ENCODE measurements around the gene FBXO41. TPM values are rescaled to one million over a fixed set of nuclear protein-coding genes. Genes with fewer than 3 reads are reported as not detected.
A peak's percentile ranks its signal among the peaks of the same experiment; 100 is the strongest.

FBXO41 gene
- total RNA-seq, 4 donors from 2014 or later = 0.13 to 0.82 (median 0.23) TPM; not detected in 1

DNA sequence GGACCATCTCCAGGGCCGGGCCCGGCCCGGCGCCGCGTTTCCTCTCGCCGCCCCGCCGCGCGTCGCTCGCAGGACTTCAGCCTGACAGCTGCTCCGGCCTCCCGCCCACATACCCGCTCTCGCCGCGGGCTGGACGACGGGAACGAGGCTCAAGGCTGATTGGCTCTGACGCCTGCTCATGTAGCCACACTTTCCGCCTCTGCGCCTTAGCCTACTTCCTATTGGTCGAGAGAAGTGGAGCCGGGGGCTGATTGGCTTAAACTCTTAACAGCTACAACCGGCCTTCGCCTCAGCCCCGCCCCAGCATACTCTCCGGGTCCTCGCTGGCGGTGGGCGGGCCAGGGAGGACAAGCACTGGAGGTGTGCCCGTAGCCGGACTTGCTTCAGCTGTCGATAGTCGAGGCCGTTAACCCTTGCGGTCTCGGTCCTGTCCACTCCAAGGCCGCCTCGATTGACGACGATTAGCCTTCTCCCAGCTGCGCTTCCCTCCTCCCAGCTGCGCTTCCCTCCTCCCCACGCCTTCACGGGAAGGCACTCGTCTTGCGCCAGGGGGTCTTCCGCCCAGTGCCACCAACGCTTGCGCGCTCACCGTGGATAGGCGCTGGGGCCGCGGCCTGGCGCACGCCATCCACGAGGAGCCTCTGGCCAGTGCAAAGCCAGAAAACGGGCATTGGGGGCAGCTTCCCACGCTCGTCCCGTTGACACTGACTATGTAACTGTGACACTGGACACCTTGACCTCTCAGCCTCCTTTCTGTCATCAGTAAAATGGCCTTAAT, 50.9 kb downstream of the FBXO41 start, which contains the start of gene PRADC1:
Gene PRADC1 (minus strand): TSS at position 86 of the 778 bp plus-strand sequence. CDS start 79 bp downstream, at position 7.
- intact Hi-C loops (cut with DNase I; ENCODE audit: low total_unique reads) = loop anchor here (5.0 to 10.0 kb wide), 3 partner anchors 121 to 1221 kb away; partner anchors contain the start of genes INO80B, RAB11FIP5, SFXN5 and WBP1
- no peaks in the 10 kb centered on the region for H3K9me3 ChIP-seq
- ATAC-seq (peak; percentile 90 to 93), DNase-seq (peak; percentile 100)
- in situ Hi-C loops (cut with MboI; ENCODE audit: low sequenced_read_pairs in 4 of 4) = loop anchor here in 3 of 4 donors (25.0 kb wide), 3 partner anchors 154 to 1304 kb away; partner anchors contain the start of genes TPRKB (in 3 of the 3), ALMS1 (in 1 of the 3), AUP1 (in 1 of the 3) and DQX1 (in 1 of the 3)
- no peaks in the 10 kb centered on the region for H3K27me3 ChIP-seq
- H3K27ac ChIP-seq = peak within 1 kb of the TSS; percentile 90 to 100 (median 95)
- H3K4me1 ChIP-seq = peaks cover 17 to 35% of the 10 kb centered on the region in 2 donors
- peak within 1 kb of the TSS; percentile 67 to 100 (median 95) for H3K4me3 ChIP-seq
- peaks cover 0 to 19% of the 10 kb centered on the region in 2 donors for H3K36me3 ChIP-seq
- peak; percentile 85 to 87 for TF ChIP-seq POLR2A (IDR thresholded peaks at IDR 0.05)
- TF ChIP-seq CTCF (IDR thresholded peaks at IDR 0.05 in 4 of 5, conservative IDR thresholded peaks at IDR 0.05 in 1 of 5) = no peak

GRCh38 chr2:73232403-73233153, 51.7 kb downstream of the FBXO41 start:
- H3K4me1 ChIP-seq = peaks cover 12 to 28% of the 10 kb centered on the region in 2 donors
- H3K4me3 ChIP-seq = peak overlapping the region; percentile 67 to 100 (median 95)
- H3K9me3 ChIP-seq = no peaks in the 10 kb centered on the region
- ATAC-seq (peak; percentile 8 to 19), DNase-seq (peak in 1 of 2 donors; percentile 44)
- H3K27me3 ChIP-seq = no peaks in the 10 kb centered on the region
- in situ Hi-C loops (cut with MboI; ENCODE audit: low sequenced_read_pairs in 4 of 4) = loop anchor here in 3 of 4 donors (25.0 kb wide), 3 partner anchors 155 to 1305 kb away; partner anchors contain the start of genes TPRKB (in 3 of the 3), ALMS1 (in 1 of the 3), AUP1 (in 1 of the 3) and DQX1 (in 1 of the 3)
- intact Hi-C loops (cut with DNase I; ENCODE audit: low total_unique reads) = loop anchor here (5.0 to 10.0 kb wide), 3 partner anchors 120 to 1222 kb away; partner anchors contain the start of genes INO80B, RAB11FIP5, SFXN5 and WBP1
- peaks cover 0 to 27% of the 10 kb centered on the region in 2 donors for H3K36me3 ChIP-seq
- TF ChIP-seq CTCF (IDR thresholded peaks at IDR 0.05 in 4 of 5, conservative IDR thresholded peaks at IDR 0.05 in 1 of 5) = no peak
- TF ChIP-seq POLR2A (IDR thresholded peaks at IDR 0.05) = no peak
- peak overlapping the region; percentile 82 to 100 (median 93) for H3K27ac ChIP-seq

DNA sequence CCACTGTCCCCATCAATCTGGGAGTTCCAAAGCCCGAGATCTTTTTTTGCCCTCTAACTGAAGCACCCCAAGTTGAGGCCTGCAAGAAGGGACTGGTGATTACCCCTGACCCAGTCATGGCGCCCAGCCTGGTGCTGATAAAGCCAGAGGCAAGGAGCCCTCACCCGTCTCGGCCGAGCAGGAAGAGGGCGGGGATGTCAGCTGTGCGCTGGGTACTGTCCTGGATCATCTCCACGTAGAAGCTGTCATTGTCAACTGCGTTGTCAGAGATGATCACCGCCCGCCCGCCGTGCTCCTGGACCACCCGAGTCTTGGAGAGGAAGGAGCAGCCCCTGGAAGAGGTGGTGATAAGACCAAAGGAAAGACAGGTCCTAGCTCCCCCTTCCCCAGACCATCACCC, 55.6 kb downstream of the FBXO41 start:
- H3K27me3 ChIP-seq = no peaks in the 10 kb centered on the region
- no peak overlapping the region for H3K4me3 ChIP-seq
- H3K36me3 ChIP-seq = peaks cover 0 to 63% of the 10 kb centered on the region in 2 donors
- intact Hi-C loops (cut with DNase I; ENCODE audit: low total_unique reads) = no loop called here
- DNase-seq (no peak), ATAC-seq (no peak)
- TF ChIP-seq CTCF (IDR thresholded peaks at IDR 0.05 in 4 of 5, conservative IDR thresholded peaks at IDR 0.05 in 1 of 5) (no peak), POLR2A (IDR thresholded peaks at IDR 0.05) (no peak)
- peaks cover 0 to 5% of the 10 kb centered on the region in 2 donors for H3K4me1 ChIP-seq
- no peaks in the 10 kb centered on the region for H3K9me3 ChIP-seq
- in situ Hi-C loops (cut with MboI; ENCODE audit: low sequenced_read_pairs in 4 of 4) = loop anchor here in 3 of 4 donors (25.0 kb wide), 3 partner anchors 159 to 1309 kb away; partner anchors contain the start of genes TPRKB (in 3 of the 3), ALMS1 (in 1 of the 3), AUP1 (in 1 of the 3) and DQX1 (in 1 of the 3)
- H3K27ac ChIP-seq = no peak overlapping the region

- no peak for DNase-seq
- no peaks in the 10 kb centered on the region for H3K9me3 ChIP-seq
- TF ChIP-seq CTCF (IDR thresholded peaks at IDR 0.05 in 4 of 5, conservative IDR thresholded peaks at IDR 0.05 in 1 of 5) (no peak), POLR2A (IDR thresholded peaks at IDR 0.05) (no peak)
- H3K27me3 ChIP-seq = no peaks in the 10 kb centered on the region
- peaks cover 0 to 77% of the 10 kb centered on the region in 2 donors for H3K36me3 ChIP-seq
- in situ Hi-C loops (cut with MboI; ENCODE audit: low sequenced_read_pairs in 4 of 4) (loop anchor here in 3 of 4 donors (25.0 kb wide), 3 partner anchors 160 to 1310 kb away; partner anchors contain the start of genes TPRKB (in 3 of the 3), ALMS1 (in 1 of the 3), AUP1 (in 1 of the 3) and DQX1 (in 1 of the 3)), intact Hi-C loops (cut with DNase I; ENCODE audit: low total_unique reads) (no loop called here)
- no peak for ATAC-seq
- H3K4me1 ChIP-seq = no peaks in the 10 kb centered on the region
- no peak overlapping the region for H3K4me3 ChIP-seq
- no peak overlapping the region for H3K27ac ChIP-seq
These were observed 57.2 kb downstream of the FBXO41 start for GRCh38 chr2:73227086-73227485.
